K562 (cell line): ENCODE data around the gene CCSER2. TPM values are rescaled to one million over a fixed set of nuclear protein-coding genes. Genes with fewer than 3 reads are reported as not detected.

Experiments used
- BHLHE40 ChIP-seq: IDR thresholded peaks from 2 replicates; pipeline ENCODE4 v1.6.1; 2011; ENCODE audit warnings: low read length, improper control_type of control experiment
- CUX1 ChIP-seq: fragments of 200-800 bp; sonication (Bioruptor generic); IDR thresholded peaks from 2 replicates; pipeline ENCODE4 v1.6.1; 2016; ENCODE audit warnings: missing genetic modification characterization, missing compliant biosample characterization
- GATA2 ChIP-seq: sonication (generic); formaldehyde crosslinking; IDR thresholded peaks from 2 replicates; pipeline ENCODE4 v1.4.0; 2020; ENCODE audit warnings: mild to moderate bottlenecking, missing genetic modification reagents
- MYBL2 ChIP-seq, 2 experiments: fragments of 450-650 bp in 1 of 2; sonication (generic) in 1 of 2; formaldehyde crosslinking in 1 of 2; IDR thresholded peaks; 2 replicates each; pipeline versions ENCODE4 v1.6.1 to v1.8.1; 2017 to 2022; ENCODE audit warnings: borderline replicate concordance in 1 of 2, inconsistent platforms in 1 of 2, low read depth in 1 of 2, mild to moderate bottlenecking in 1 of 2, missing genetic modification reagents in 1 of 2, moderate library complexity in 1 of 2
- NFE2 ChIP-seq: IDR thresholded peaks from 2 replicates; pipeline ENCODE4 v1.6.1; 2014; ENCODE audit warnings: antibody characterized with exemption, low read depth
- PML ChIP-seq: IDR thresholded peaks from 2 replicates; pipeline ENCODE4 v1.6.1; 2012; ENCODE audit warnings: low read length, inconsistent platforms
- POLR2AphosphoS5 ChIP-seq: IDR thresholded peaks from 2 replicates; pipeline ENCODE4 v1.6.1; 2011; ENCODE audit warnings: mild to moderate bottlenecking, low read depth, low read length, moderate library complexity; ENCODE audit not compliant: control insufficient read depth, insufficient read depth
- SETDB1 ChIP-seq: IDR thresholded peaks from one replicate; pipeline ENCODE4 v1.6.1; 2012; ENCODE audit warnings: low read length, control low read depth, inconsistent platforms
- SIX5 ChIP-seq, 2 experiments: IDR thresholded peaks; 2 replicates each; pipeline ENCODE4 v1.6.1; 2011; ENCODE audit warnings: low read length in 2 of 2, borderline replicate concordance in 1 of 2, low read depth in 1 of 2, mild to moderate bottlenecking in 1 of 2, moderate library complexity in 1 of 2; ENCODE audit not compliant: insufficient read depth in 1 of 2
- SRSF7 ChIP-seq: fragments of 200-400 bp; formaldehyde crosslinking; optimal IDR thresholded peaks from 2 replicates; pipeline ENCODE3; 2017; ENCODE audit warnings: mild to moderate bottlenecking, low read depth, low read length
- SUPT5H ChIP-seq: fragments of 450-650 bp; IDR thresholded peaks from 2 replicates; pipeline ENCODE4 v1.6.1; 2016
- TEAD4 ChIP-seq, 2 experiments: sonication (generic) in 1 of 2; formaldehyde crosslinking in 1 of 2; IDR thresholded peaks; 2 replicates each; pipeline versions ENCODE4 v1.6.1 to v1.8.0; 2012 to 2022; ENCODE audit warnings: borderline replicate concordance in 1 of 2, inconsistent platforms in 1 of 2, low read length in 1 of 2, mild to moderate bottlenecking in 1 of 2, missing genetic modification reagents in 1 of 2
- ZNF134 ChIP-seq: fragments of 250-450 bp; sonication (Bioruptor Pico); conservative IDR thresholded peaks from 2 replicates; pipeline ENCODE4 v1.4.0; 2020
- ZNF655 ChIP-seq: fragments of 250-450 bp; sonication (Bioruptor Pico); IDR thresholded peaks from 2 replicates; pipeline ENCODE4 v1.5.0; 2021
- polyA plus RNA-seq, 8 experiments: library from polyadenylated mRNA; depleted of rRNA in 4 of 8; stranded (reverse) in 5 of 8; unstranded in 3 of 8; fragments of >200 nt; fragmentation: Nextera tagmentation in 2 of 8; fragmentation: Illumina TruSeq in 1 of 8; extraction: Ambion mirVana in 2 of 8; extraction: Trizol in 1 of 8; gene quantifications; 2 replicates each; pipeline versions ENCODE4 v1.2.1 to v1.2.3, GENCODE V29; 2011 to 2014; ENCODE audit warnings: inconsistent platforms in 1 of 8, missing spikeins in 1 of 8
- total RNA-seq, 7 experiments: library from RNA; depleted of rRNA in 6 of 7; stranded (reverse); fragments of >200 nt in 6 of 7; fragmentation: Illumina TruSeq in 2 of 7; extraction: Trizol in 2 of 7; gene quantifications; 2 replicates each; pipeline versions ENCODE4 v1.2.1 to v1.2.3, GENCODE V29; 2011 to 2021; ENCODE audit warnings: low replicate concordance in 1 of 7
- TF ChIP-seq, protein P1 (sequence below): fragments of 450-650 bp; IDR thresholded peaks from 2 replicates; pipeline ENCODE4 v1.6.1; 2016; ENCODE audit warnings: mild to moderate bottlenecking
- TF ChIP-seq, protein P2 (sequence below): sonication (generic); formaldehyde crosslinking; IDR thresholded peaks from 2 replicates; pipeline ENCODE4 v1.8.0; 2022; ENCODE audit warnings: missing genetic modification reagents, mild to moderate bottlenecking, moderate library complexity, borderline replicate concordance

The CCSER2 gene
- total and polyA plus RNA-seq, 9 of the 15 experiments (the other 6 are each of a cell fraction or from before 2014, with no cell fraction given): 2.7 to 15.1 (median 9.7) TPM

DNA sequence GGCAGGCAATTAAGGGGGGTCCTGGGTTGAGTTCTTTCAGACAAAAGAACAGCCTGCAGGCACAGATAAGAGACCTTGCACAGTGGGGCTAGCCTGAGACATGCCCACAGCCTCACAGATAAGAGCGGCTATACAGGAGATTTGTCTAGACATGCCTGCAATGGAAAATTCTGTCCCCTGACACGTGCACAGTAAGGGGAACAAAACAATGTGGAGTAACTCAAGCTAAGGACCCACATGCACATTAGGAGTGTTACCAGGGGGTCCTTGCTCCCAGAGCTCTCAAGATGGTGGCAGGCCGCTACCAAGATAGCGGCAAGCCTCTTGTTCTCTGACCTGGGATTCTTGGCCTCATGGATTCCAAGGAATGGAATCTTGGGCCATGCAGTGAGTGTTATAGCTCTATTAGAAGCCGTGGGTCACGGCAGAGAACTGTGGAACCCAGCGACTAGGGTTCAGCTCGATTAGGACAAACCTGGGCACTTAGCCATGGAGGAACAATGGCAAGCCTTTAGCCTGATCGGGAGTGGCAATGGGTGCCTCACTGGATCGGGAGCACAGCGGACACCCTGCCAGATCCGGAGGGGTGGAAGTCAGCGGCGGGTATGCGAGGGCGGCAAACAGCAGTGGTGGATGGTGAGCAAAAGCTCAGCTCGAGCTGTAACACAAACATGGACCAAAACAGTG lies 196.9 kb downstream of the CCSER2 start (continued):
- TF ChIP-seq TEAD4 (IDR thresholded peaks at IDR 0.05; ENCODE audit: low read length): peak; percentile 90
- TF ChIP-seq TEAD4 (CRISPR knock-in tag; IDR thresholded peaks at IDR 0.05; ENCODE audit: borderline replicate concordance): no peak
- TF ChIP-seq ZNF134: peak; percentile 77
- TF ChIP-seq PML: peak; percentile 79
- TF ChIP-seq SRSF7: no peak
- TF ChIP-seq, protein P1, sequence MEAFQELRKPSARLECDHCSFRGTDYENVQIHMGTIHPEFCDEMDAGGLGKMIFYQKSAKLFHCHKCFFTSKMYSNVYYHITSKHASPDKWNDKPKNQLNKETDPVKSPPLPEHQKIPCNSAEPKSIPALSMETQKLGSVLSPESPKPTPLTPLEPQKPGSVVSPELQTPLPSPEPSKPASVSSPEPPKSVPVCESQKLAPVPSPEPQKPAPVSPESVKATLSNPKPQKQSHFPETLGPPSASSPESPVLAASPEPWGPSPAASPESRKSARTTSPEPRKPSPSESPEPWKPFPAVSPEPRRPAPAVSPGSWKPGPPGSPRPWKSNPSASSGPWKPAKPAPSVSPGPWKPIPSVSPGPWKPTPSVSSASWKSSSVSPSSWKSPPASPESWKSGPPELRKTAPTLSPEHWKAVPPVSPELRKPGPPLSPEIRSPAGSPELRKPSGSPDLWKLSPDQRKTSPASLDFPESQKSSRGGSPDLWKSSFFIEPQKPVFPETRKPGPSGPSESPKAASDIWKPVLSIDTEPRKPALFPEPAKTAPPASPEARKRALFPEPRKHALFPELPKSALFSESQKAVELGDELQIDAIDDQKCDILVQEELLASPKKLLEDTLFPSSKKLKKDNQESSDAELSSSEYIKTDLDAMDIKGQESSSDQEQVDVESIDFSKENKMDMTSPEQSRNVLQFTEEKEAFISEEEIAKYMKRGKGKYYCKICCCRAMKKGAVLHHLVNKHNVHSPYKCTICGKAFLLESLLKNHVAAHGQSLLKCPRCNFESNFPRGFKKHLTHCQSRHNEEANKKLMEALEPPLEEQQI: peak; percentile 62; the same call in 1 of the 2 replicates
- peak; percentile 92 for TF ChIP-seq BHLHE40
- TF ChIP-seq SIX5 (IDR thresholded peaks at IDR 0.05; ENCODE audit: borderline replicate concordance in 1 of 2, insufficient read depth in 1 of 2, low read depth in 1 of 2, low read length in 2 of 2): no peak
- TF ChIP-seq, protein P2, sequence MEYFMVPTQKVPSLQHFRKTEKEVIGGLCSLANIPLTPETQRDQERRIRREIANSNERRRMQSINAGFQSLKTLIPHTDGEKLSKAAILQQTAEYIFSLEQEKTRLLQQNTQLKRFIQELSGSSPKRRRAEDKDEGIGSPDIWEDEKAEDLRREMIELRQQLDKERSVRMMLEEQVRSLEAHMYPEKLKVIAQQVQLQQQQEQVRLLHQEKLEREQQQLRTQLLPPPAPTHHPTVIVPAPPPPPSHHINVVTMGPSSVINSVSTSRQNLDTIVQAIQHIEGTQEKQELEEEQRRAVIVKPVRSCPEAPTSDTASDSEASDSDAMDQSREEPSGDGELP: no peak
- TF ChIP-seq GATA2 (CRISPR knock-in tag): peak; percentile 93
- no peak for TF ChIP-seq NFE2
- TF ChIP-seq MYBL2 (IDR thresholded peaks at IDR 0.05; ENCODE audit: low read depth): no peak
- no peak for TF ChIP-seq MYBL2 (CRISPR knock-in tag; IDR thresholded peaks at IDR 0.05; ENCODE audit: borderline replicate concordance)
- TF ChIP-seq SUPT5H: no peak
- TF ChIP-seq ZNF655 (CRISPR knock-in tag): no peak
- TF ChIP-seq POLR2AphosphoS5: peak; percentile 62; the same call in 1 of the 2 replicates
- no peak for TF ChIP-seq CUX1 (CRISPR knock-in tag)
- no peak for TF ChIP-seq SETDB1
